Measurements from ENCODE around the gene PILRB.

DNA sequence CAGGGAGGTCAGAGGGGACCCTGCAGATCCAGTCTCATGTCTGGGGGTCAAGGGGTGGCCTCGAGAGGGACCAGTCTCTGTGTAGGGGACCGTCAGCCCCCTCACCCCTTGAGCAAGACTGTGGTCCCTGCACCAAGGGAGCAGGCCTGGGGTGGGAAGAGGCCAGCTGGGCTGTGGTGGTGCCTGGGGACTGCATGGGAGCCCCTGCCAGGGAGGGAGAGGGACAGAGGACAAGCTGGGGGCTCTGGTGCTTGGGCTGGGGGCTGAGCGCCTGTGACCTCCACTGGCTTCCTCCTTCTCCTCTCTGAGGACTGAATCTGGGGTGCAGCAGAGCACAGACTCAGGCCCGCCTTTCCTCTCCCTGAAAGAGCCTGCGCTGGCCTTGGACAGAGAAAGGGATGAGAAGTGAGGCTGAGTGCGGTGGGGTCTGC lies 771 bp upstream of the PILRB start:
- TF ChIP-seq, protein P1, sequence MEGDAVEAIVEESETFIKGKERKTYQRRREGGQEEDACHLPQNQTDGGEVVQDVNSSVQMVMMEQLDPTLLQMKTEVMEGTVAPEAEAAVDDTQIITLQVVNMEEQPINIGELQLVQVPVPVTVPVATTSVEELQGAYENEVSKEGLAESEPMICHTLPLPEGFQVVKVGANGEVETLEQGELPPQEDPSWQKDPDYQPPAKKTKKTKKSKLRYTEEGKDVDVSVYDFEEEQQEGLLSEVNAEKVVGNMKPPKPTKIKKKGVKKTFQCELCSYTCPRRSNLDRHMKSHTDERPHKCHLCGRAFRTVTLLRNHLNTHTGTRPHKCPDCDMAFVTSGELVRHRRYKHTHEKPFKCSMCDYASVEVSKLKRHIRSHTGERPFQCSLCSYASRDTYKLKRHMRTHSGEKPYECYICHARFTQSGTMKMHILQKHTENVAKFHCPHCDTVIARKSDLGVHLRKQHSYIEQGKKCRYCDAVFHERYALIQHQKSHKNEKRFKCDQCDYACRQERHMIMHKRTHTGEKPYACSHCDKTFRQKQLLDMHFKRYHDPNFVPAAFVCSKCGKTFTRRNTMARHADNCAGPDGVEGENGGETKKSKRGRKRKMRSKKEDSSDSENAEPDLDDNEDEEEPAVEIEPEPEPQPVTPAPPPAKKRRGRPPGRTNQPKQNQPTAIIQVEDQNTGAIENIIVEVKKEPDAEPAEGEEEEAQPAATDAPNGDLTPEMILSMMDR (IDR thresholded peaks at IDR 0.05; ENCODE audit: insufficient read depth, low read depth, low read length): no peak
- TF ChIP-seq EZH2 (IDR thresholded peaks at IDR 0.05; ENCODE audit: insufficient read depth, low read length): no peak
